RWPE2 (cell line): ENCODE data around the gene SUCO.

Experiments used
- ATAC-seq: fragments of 200-7000 bp; cut with Tn5 transposase; 3 replicates; pipeline ENCODE4 v1.9.1; 2021; ENCODE audit warnings: low read depth
- DNase-seq: peaks from one replicate; pipeline ENCODE4 v3.0.0-alpha.2; 2020; ENCODE audit warnings: low spot score
- H3K27ac ChIP-seq: fragments of 450-650 bp; 2 replicates; pipeline ENCODE4 v1.5.1; 2017; ENCODE audit warnings: mild to moderate bottlenecking; ENCODE audit not compliant: poor library complexity, severe bottlenecking
- H3K27me3 ChIP-seq: fragments of 250-450 bp; sonication (Bioruptor Pico); 2 replicates; pipeline ENCODE4 v1.5.1; 2021; ENCODE audit warnings: mild to moderate bottlenecking, moderate library complexity; ENCODE audit not compliant: insufficient read depth, poor library complexity, severe bottlenecking
- H3K36me3 ChIP-seq: fragments of 250-450 bp; sonication (Bioruptor Pico); 2 replicates; pipeline ENCODE4 v1.5.1; 2020; ENCODE audit warnings: low read depth, mild to moderate bottlenecking, moderate library complexity
- H3K4me1 ChIP-seq: fragments of 250-450 bp; sonication (Bioruptor Pico); 2 replicates; pipeline ENCODE4 v1.5.1; 2021; ENCODE audit warnings: mild to moderate bottlenecking, moderate library complexity; ENCODE audit not compliant: insufficient read depth, poor library complexity, severe bottlenecking
- H3K4me3 ChIP-seq: fragments of 250-450 bp; sonication (Bioruptor Pico); 2 replicates; pipeline ENCODE4 v1.5.1; 2021; ENCODE audit warnings: mild to moderate bottlenecking, moderate library complexity; ENCODE audit not compliant: severe bottlenecking
- H3K9me3 ChIP-seq: fragments of 250-450 bp; sonication (Bioruptor Pico); 2 replicates; pipeline ENCODE4 v1.5.1; 2021; ENCODE audit warnings: mild to moderate bottlenecking, moderate library complexity; ENCODE audit not compliant: severe bottlenecking
- TF ChIP-seq, protein P1 (sequence below): fragments of 450-650 bp; IDR thresholded peaks from one replicate; pipeline ENCODE4 v1.5.1; 2017; ENCODE audit warnings: mild to moderate bottlenecking, moderate library complexity; ENCODE audit not compliant: poor library complexity, severe bottlenecking

The SUCO gene

DNA sequence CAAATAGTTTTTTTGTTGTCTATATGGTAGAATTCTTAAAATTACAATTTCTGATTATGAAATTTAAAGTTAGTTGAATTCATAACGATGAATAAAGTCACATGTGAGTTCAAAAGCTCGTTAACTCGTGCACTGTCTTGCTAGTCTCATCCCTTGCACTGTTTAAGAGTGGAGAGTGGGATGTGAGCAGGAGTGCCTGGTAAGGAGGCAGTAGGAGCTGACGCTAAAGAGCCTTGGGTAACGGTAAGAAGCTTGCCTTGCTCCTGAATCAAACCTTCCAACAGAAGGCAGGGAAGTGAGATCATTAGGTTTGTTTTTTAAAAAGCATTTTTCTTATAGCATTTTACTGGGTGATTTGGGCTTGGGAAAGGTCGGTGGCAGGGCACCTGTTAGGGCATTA is 123.6 kb downstream of the SUCO start:
- no peak overlapping the region for H3K27ac ChIP-seq
- no peak for ATAC-seq
- TF ChIP-seq, protein P1, sequence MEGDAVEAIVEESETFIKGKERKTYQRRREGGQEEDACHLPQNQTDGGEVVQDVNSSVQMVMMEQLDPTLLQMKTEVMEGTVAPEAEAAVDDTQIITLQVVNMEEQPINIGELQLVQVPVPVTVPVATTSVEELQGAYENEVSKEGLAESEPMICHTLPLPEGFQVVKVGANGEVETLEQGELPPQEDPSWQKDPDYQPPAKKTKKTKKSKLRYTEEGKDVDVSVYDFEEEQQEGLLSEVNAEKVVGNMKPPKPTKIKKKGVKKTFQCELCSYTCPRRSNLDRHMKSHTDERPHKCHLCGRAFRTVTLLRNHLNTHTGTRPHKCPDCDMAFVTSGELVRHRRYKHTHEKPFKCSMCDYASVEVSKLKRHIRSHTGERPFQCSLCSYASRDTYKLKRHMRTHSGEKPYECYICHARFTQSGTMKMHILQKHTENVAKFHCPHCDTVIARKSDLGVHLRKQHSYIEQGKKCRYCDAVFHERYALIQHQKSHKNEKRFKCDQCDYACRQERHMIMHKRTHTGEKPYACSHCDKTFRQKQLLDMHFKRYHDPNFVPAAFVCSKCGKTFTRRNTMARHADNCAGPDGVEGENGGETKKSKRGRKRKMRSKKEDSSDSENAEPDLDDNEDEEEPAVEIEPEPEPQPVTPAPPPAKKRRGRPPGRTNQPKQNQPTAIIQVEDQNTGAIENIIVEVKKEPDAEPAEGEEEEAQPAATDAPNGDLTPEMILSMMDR = no peak
- H3K4me3 ChIP-seq = no peak overlapping the region
- no peak for DNase-seq
- H3K9me3 ChIP-seq = no peaks in the 10 kb centered on the region
- H3K27me3 ChIP-seq = no peaks in the 10 kb centered on the region
- H3K4me1 ChIP-seq = peaks cover 8% of the 10 kb centered on the region
- H3K36me3 ChIP-seq = no peaks in the 10 kb centered on the region

DNA sequence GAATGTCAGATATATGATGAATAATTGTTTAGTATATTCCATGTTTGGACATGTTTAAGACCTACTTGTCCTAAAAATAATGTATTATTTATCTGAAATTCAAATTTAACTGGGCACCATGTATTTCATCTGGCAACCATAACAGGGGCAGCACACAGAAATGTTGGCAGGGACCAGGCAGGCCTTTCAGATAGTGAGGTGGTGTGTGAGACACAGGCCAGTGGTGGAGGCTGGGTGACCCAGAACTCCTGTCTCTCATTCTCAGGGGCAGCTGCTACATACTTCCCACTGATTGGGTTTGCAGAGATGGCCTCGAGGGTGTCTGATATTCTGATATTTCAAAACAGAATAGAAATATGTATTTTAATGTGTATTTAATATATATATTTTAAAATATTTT is 124.6 kb downstream of the SUCO start:
- ATAC-seq (no peak), DNase-seq (no peak)
- Histone ChIP-seq H3K27ac (no peak overlapping the region), H3K36me3 (no peaks in the 10 kb centered on the region), H3K4me3 (no peak overlapping the region), H3K4me1 (peaks cover 9% of the 10 kb centered on the region), H3K9me3 (no peaks in the 10 kb centered on the region), H3K27me3 (no peaks in the 10 kb centered on the region)
- TF ChIP-seq, protein P1 = no peak

DNA sequence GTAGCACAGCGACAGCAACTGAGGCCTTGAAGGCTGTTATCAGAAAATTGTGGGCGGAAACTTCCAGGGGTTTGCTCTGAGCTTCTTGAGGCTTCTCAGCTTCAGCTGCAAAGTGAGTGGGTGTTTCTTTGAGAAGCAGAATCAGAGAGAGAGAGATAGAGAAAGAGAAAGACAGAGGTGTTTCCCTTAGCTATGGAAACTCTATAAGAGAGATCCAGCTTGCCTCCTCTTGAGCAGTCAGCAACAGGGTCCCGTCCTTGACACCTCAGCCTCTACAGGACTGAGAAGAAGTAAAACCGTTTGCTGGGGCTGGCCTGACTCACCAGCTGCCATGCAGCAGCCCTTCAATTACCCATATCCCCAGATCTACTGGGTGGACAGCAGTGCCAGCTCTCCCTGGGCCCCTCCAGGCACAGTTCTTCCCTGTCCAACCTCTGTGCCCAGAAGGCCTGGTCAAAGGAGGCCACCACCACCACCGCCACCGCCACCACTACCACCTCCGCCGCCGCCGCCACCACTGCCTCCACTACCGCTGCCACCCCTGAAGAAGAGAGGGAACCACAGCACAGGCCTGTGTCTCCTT is 126.0 kb downstream of the SUCO start, which contains the start of gene FASLG:
FASLG (plus strand) TSS at position 233 of the 583 bp plus-strand sequence; CDS start at position 332, 99 bp downstream.
- ATAC-seq (no peak), DNase-seq (no peak)
- no peaks in the 10 kb centered on the region for H3K36me3 ChIP-seq
- H3K27me3 ChIP-seq = no peaks in the 10 kb centered on the region
- no peaks in the 10 kb centered on the region for H3K9me3 ChIP-seq
- TF ChIP-seq, protein P1 = no peak
- peaks cover 15% of the 10 kb centered on the region for H3K4me1 ChIP-seq
- no peak within 1 kb of the TSS for H3K27ac ChIP-seq
- H3K4me3 ChIP-seq = no peak within 1 kb of the TSS

DNA sequence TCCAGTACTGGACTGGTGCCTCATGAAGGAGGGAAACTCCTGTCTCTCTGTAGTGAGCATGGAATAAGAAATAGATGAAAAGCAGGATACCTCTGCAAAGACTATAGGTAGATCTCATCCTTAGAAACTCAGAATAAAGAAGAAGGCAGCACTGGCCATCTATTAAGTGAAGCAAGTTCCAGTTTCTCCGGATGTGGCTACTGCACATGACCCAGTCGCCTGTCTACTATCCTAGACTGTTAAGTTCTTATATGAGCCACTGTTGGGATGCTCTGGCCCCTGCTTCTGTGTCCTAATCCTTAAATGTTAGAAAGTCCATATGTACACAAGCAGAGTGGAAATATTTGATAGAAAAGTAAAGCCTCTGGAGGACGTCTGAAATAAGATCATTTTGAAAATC is 128.2 kb downstream of the SUCO start:
- Histone ChIP-seq H3K27me3 (no peaks in the 10 kb centered on the region), H3K36me3 (no peaks in the 10 kb centered on the region), H3K9me3 (no peaks in the 10 kb centered on the region), H3K27ac (no peak overlapping the region), H3K4me3 (no peak overlapping the region), H3K4me1 (peaks cover 8% of the 10 kb centered on the region)
- no peak for ATAC-seq
- TF ChIP-seq, protein P1 = no peak
- no peak for DNase-seq
